Endothelial cell of umbilical vein (primary cell): Measurements from ENCODE around the gene BNIP2. TPM values are rescaled to one million over a fixed set of nuclear protein-coding genes. Genes with fewer than 3 reads are reported as not detected.

ENCODE experiments used
- BruUV-seq: library from RNA; stranded (reverse); fragments of 400-500 nt; replicated peaks from 2 replicates; lab custom pipeline; 2021; lab: Mats Ljungman, UMichigan
- CTCF ChIA-PET: fragments of 300-600, 350-600 bp; sonication (Branson Sonifier 250); formaldehyde crosslinking; loops from one replicate; lab custom pipeline; 2021; ENCODE audit warnings: antibody characterized with exemption, inconsistent platforms; lab: Charles Lee
- POLR2A ChIA-PET: fragments of 300-600, 350-600 bp; sonication (Branson Sonifier 250); formaldehyde crosslinking; loops from one replicate; lab custom pipeline; 2021; ENCODE audit warnings: antibody characterized with exemption, inconsistent platforms; lab: Charles Lee
- DNase-seq: peaks from one replicate; pipeline ENCODE4 v3.0.0-alpha.2; 2011; ENCODE audit warnings: low read depth, low spot score
- FAIRE-seq: peaks from 2 replicates; lab custom pipeline; 2011; peaks lifted over from hg19 to GRCh38; lab: Jason Lieb, UNC
- H2AFZ ChIP-seq: 2 replicates; pipeline ENCODE4 v1.6.0; 2012; ENCODE audit warnings: low read depth, low read length, control low read depth, inconsistent platforms
- H3K27ac ChIP-seq: 2 replicates; pipeline ENCODE4 v1.5.1; 2011; ENCODE audit warnings: low read depth, mild to moderate bottlenecking, control low read depth, low read length, moderate library complexity; ENCODE audit not compliant: insufficient read depth
- H3K27me3 ChIP-seq, 2 experiments: 2 replicates each; pipeline versions ENCODE4 v1.6.0 to v1.6.1; 2011; ENCODE audit warnings: low read length in 2 of 2, mixed read lengths in 1 of 2; ENCODE audit not compliant: control insufficient read depth in 2 of 2, insufficient read depth in 2 of 2
- H3K36me3 ChIP-seq, 2 experiments: 2 replicates in 1 of 2; 3 replicates in 1 of 2; pipeline ENCODE4 v1.5.1; 2011; ENCODE audit warnings: low read length in 2 of 2, mild to moderate bottlenecking in 1 of 2, moderate library complexity in 1 of 2; ENCODE audit not compliant: control insufficient read depth in 2 of 2, insufficient read depth in 2 of 2; ENCODE audit errors: extremely low read depth in 1 of 2
- H3K4me1 ChIP-seq: 3 replicates; pipeline ENCODE4 v1.5.1; 2011; ENCODE audit warnings: mild to moderate bottlenecking, low read length; ENCODE audit not compliant: control insufficient read depth, insufficient read depth; ENCODE audit errors: extremely low read depth
- H3K4me2 ChIP-seq: 2 replicates; pipeline ENCODE4 v1.6.1; 2011; ENCODE audit warnings: low read length, control low read depth, mixed read lengths; ENCODE audit not compliant: insufficient read depth
- H3K4me3 ChIP-seq, 3 experiments: fragments of 200-600 bp in 1 of 3; sonication (generic), shearing (Covaris generic) in 1 of 3; replicated peaks in 1 of 3; 2 replicates each; pipeline ENCODE4 v1.5.1; 2011 to 2016; ENCODE audit warnings: control low read depth in 3 of 3, low read length in 3 of 3, mild to moderate bottlenecking in 2 of 3, inconsistent platforms in 1 of 3, low read depth in 1 of 3, moderate library complexity in 1 of 3; ENCODE audit not compliant: insufficient read depth in 1 of 3
- H3K79me2 ChIP-seq: 2 replicates; pipeline ENCODE4 v1.6.0; 2012; ENCODE audit warnings: low read length, inconsistent platforms; ENCODE audit not compliant: control insufficient read depth, insufficient read depth
- H3K9ac ChIP-seq: replicated peaks from 2 replicates; pipeline ENCODE3; 2011; ENCODE audit warnings: low read length, control low read depth; ENCODE audit not compliant: insufficient read depth; ENCODE audit errors: extremely low read depth
- H3K9me1 ChIP-seq: replicated peaks from 3 replicates; pipeline ENCODE4 v1.6.0; 2011; ENCODE audit warnings: mild to moderate bottlenecking, low read length; ENCODE audit not compliant: control insufficient read depth, insufficient read depth; ENCODE audit errors: extremely low read depth
- H3K9me3 ChIP-seq: replicated peaks from 2 replicates; pipeline ENCODE4 v1.5.1; 2012; ENCODE audit warnings: low read length, inconsistent platforms; ENCODE audit not compliant: control insufficient read depth, insufficient read depth
- H4K20me1 ChIP-seq: replicated peaks from 2 replicates; pipeline ENCODE3; 2011; ENCODE audit warnings: mild to moderate bottlenecking, low read length; ENCODE audit not compliant: control insufficient read depth, insufficient read depth; ENCODE audit errors: extremely low read depth
- EZH2 ChIP-seq: IDR thresholded peaks from 2 replicates; pipeline ENCODE4 v1.6.1; 2012; ENCODE audit warnings: borderline replicate concordance, low read depth, mild to moderate bottlenecking, moderate library complexity, low read length, inconsistent platforms; ENCODE audit not compliant: severe bottlenecking
- FOS ChIP-seq: IDR thresholded peaks from 2 replicates; pipeline ENCODE4 v1.6.1; 2011; ENCODE audit warnings: mild to moderate bottlenecking, low read length, moderate library complexity, borderline replicate concordance; ENCODE audit not compliant: insufficient read depth
- GATA2 ChIP-seq: IDR thresholded peaks from 2 replicates; pipeline ENCODE4 v1.7.0; 2011; ENCODE audit warnings: low read depth, mild to moderate bottlenecking, moderate library complexity, mixed read lengths, low read length; ENCODE audit not compliant: insufficient read length, insufficient read depth
- JUN ChIP-seq: IDR thresholded peaks from 2 replicates; pipeline ENCODE4 v1.6.1; 2011; ENCODE audit warnings: borderline replicate concordance, low read depth; ENCODE audit not compliant: insufficient read length, insufficient read depth
- MYC ChIP-seq: IDR thresholded peaks from one replicate; pipeline ENCODE4 v1.6.1; 2011; ENCODE audit warnings: mild to moderate bottlenecking, low read depth, low read length
- POLR2A ChIP-seq: IDR thresholded peaks from 2 replicates; pipeline ENCODE4 v1.6.1; 2012; ENCODE audit warnings: low read depth, mild to moderate bottlenecking, control low read depth, low read length
- POLR2AphosphoS5 ChIP-seq: IDR thresholded peaks from 2 replicates; pipeline ENCODE4 v1.6.1; 2012; ENCODE audit warnings: low read depth, mild to moderate bottlenecking, control low read depth, low read length, moderate library complexity; ENCODE audit not compliant: insufficient read depth
- dilution Hi-C: fragments of 300-500 bp; cut with MboI; formaldehyde crosslinking; loops from one replicate; pipeline ENCODE4 v1.15.0; 2019; ENCODE audit warnings: low sequenced_read_pairs; ENCODE audit not compliant: extremely low pct_ligation_motif_present
- intact Hi-C: fragments of 100-400 bp; cut with micrococcal nuclease; formaldehyde crosslinking; loops from one replicate; pipeline ENCODE4 v1.10.0; 2022
- polyA plus RNA-seq, 4 experiments: library from polyadenylated mRNA; depleted of rRNA in 3 of 4; stranded (reverse) in 3 of 4; unstranded in 1 of 4; fragments of >200 nt; gene quantifications; 2 replicates each; pipeline versions ENCODE4 v1.2.1 to v1.2.3, GENCODE V29; 2011 to 2012; ENCODE audit warnings: missing spikeins in 1 of 4
- total RNA-seq: library from RNA; stranded (reverse); gene quantifications from 2 replicates; pipeline ENCODE4 v1.2.3, GENCODE V29; 2021
- TF ChIP-seq, protein P1 (sequence below), 2 donors: IDR thresholded peaks; 1 replicate in 1 of 2; 2 replicates in 1 of 2; pipeline ENCODE4 v1.5.1; 2011; ENCODE audit warnings: low read length in 2 of 2, mild to moderate bottlenecking in 2 of 2, moderate library complexity in 2 of 2, control low read depth in 1 of 2, inconsistent platforms in 1 of 2, low read depth in 1 of 2; ENCODE audit not compliant: insufficient read depth in 1 of 2; ENCODE audit errors: extremely low read depth in 1 of 2
- TF ChIP-seq, protein P2 (sequence below): IDR thresholded peaks from 2 replicates; pipeline ENCODE4 v1.6.1; 2011; ENCODE audit not compliant: insufficient read depth, insufficient read length

BNIP2 gene
- total and polyA plus RNA-seq, 2 donors (not counting 3 experiments of a cell fraction or from before 2014, with no cell fraction given) = 39.1 to 90.1 TPM

GRCh38 chr15:59611276-59612260 lies 77.6 kb downstream of the BNIP2 start, which contains the start of gene GCNT3:
Gene GCNT3 (plus strand): TSS chr15:59611783. CDS start chr15:59618239, 6,456 bp downstream.
- ChIA-PET POLR2A (no interaction called here), CTCF (interaction anchor here (1.2 to 1.3 kb wide), 2 partner anchors 20 to 52 kb away, joined by 5 to 6 read pairs; no protein-coding TSS in a partner anchor)

More at GRCh38 chr15:59611276-59612260, 77.6 kb downstream of the BNIP2 start, which contains the start of gene GCNT3:
- dilution Hi-C loops (no loop called here), intact Hi-C loops (no loop called here)
- no TSS peak for BruUV-seq
- Histone ChIP-seq H3K4me2 (no peak within 1 kb of the TSS), H3K4me1 (peaks cover 8% of the 10 kb centered on the region), H3K9me3 (no peaks in the 10 kb centered on the region), H3K27me3 (peaks cover 1 to 10% of the 10 kb centered on the region in 2 experiments), H3K4me3 (no peak within 1 kb of the TSS), H3K79me2 (no peaks in the 10 kb centered on the region), H3K9ac (no peak within 1 kb of the TSS), H3K27ac (no peak within 1 kb of the TSS), H4K20me1 (no peaks in the 10 kb centered on the region), H2AFZ (no peak within 1 kb of the TSS), H3K36me3 (no peaks in the 10 kb centered on the region), H3K9me1 (no peaks in the 10 kb centered on the region)
- TF ChIP-seq JUN = no peak
- TF ChIP-seq EZH2 = no peak
- TF ChIP-seq, protein P1, sequence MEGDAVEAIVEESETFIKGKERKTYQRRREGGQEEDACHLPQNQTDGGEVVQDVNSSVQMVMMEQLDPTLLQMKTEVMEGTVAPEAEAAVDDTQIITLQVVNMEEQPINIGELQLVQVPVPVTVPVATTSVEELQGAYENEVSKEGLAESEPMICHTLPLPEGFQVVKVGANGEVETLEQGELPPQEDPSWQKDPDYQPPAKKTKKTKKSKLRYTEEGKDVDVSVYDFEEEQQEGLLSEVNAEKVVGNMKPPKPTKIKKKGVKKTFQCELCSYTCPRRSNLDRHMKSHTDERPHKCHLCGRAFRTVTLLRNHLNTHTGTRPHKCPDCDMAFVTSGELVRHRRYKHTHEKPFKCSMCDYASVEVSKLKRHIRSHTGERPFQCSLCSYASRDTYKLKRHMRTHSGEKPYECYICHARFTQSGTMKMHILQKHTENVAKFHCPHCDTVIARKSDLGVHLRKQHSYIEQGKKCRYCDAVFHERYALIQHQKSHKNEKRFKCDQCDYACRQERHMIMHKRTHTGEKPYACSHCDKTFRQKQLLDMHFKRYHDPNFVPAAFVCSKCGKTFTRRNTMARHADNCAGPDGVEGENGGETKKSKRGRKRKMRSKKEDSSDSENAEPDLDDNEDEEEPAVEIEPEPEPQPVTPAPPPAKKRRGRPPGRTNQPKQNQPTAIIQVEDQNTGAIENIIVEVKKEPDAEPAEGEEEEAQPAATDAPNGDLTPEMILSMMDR (IDR thresholded peaks at IDR 0.05; ENCODE audit: extremely low read depth in 1 of 2, insufficient read depth in 1 of 2, low read depth in 1 of 2, low read length in 2 of 2) = no peak
- TF ChIP-seq GATA2 = no peak
- no peak for TF ChIP-seq POLR2A
- TF ChIP-seq POLR2AphosphoS5 = no peak
- TF ChIP-seq MYC = no peak
- TF ChIP-seq FOS = no peak
- TF ChIP-seq, protein P2, sequence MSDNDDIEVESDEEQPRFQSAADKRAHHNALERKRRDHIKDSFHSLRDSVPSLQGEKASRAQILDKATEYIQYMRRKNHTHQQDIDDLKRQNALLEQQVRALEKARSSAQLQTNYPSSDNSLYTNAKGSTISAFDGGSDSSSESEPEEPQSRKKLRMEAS = no peak
- FAIRE-seq (no peak), DNase-seq (no peak)
